ENCODE results near the gene SPART.

DNA sequence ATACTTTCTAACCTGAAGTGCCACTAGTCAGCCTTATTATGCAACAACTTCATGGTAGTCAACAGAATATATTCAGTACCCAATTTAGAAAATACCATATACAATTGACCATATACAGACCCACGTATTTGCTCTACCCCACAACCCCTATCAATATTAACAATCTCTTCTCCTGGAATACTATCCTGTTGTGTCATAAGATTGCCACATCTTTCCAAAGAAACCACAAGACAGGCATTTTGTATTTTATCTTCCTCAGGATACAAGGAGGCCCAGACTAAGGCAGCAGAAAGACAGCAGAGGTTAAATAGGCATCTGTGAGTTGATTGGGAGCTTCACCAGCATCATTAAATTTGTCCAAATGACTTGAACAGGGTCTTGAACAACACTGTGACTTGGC, 4.5 kb downstream of the SPART start:
- no peak for TF ChIP-seq CREB1 (IDR thresholded peaks at IDR 0.05; ENCODE audit: low read depth)
- TF ChIP-seq, protein P1, sequence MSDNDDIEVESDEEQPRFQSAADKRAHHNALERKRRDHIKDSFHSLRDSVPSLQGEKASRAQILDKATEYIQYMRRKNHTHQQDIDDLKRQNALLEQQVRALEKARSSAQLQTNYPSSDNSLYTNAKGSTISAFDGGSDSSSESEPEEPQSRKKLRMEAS (IDR thresholded peaks at IDR 0.05) = no peak

All from Ishikawa (cell line).